HPDE6-E6E7 (cell line): ENCODE data around the gene EML6.

Experiments
- DNase-seq: peaks from one replicate; pipeline ENCODE4 v3.0.0; 2011; ENCODE audit warnings: missing footprints; ENCODE audit errors: extremely low spot score

The EML6 gene

DNA sequence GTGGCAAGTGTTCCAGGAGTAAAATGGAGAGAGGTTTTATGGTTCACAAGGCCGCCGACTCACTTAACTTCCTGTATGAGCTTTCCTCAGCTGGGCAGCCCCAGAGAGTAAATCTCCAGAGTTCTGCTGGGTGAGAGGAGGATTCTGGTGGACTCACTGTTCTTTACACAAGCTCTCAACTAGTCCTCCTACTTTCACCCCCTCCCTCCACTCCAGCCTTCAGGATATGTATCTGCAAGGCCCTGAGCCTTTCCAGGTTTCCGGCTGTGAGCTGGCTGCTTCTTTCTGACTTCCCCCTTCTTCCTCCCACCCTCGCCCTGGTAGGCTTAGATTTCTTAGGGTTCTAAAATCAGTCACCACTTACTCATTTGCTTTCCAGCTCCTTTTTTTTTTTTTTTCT is 34.0 kb downstream of the EML6 start:
- peak; percentile 41 for DNase-seq

DNA sequence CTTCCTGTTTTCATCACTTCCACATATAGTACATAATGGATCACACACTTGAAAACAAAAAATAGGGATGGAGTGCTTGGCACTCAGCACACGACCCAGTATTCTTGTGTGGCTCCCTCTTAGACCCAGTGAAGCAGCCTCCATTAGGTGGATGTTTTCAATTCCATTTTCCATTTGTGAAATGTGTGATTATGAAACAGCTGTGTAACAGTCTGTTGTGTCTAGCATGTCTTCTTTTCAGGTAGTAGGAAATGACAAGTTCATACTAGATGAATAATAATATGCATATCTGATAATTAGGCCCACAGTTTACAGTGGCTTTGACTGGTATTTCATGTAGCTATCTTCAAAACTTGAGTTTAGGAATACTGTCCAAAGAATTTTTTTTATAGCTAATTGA is 35.5 kb downstream of the EML6 start:
- no peak for DNase-seq

DNA sequence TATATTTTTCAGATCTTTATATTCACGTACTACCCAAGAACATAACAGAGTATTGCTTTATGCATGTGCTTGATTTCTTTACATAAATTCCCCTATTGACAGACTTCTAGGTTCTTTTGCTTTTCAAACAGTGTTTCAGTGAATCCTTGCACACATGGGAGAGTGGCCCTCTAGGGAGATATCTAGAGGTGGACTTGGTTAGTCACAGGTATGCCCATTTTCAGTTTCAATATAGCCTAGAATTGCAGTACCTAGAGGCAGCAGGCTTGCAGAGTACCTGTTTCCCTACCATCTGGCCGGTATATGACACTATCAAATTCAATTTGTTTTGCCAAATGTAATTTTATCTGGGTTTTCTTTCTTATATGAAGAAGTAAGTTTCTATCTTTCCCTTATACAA is 36.8 kb downstream of the EML6 start:
- DNase-seq: no peak

DNA sequence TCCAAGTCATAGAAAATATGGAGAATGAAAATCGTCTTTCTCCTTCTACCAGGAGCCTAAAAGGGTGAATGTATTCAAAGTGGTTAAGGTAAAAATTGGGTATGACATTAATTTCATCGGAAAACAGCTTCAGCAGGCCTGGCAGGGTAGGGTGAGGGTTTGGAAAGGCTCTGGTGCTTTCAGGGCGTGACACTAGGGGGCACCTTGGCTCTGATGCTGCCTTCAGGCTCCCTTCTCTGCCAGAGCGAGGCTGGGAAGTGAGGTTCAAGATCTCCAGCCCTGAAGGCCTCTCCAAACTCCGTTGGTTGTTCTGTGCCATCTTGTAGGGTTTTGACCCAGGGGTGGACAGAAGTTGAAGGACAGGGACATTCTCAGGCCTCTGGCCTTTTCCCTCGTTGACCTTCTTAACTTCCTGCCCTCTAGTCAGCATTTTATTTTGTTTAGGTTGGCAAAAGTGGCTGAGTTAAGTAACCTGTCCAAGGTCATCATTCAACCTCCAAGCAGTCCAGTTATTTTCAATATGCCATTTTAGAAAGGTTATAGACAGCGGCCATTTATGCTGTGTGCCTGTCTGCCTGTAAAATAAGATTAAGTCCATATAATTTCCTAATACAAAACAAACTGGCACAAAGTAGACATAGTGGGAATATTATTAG is 40.3 kb downstream of the EML6 start:
- DNase-seq: no peak

DNA sequence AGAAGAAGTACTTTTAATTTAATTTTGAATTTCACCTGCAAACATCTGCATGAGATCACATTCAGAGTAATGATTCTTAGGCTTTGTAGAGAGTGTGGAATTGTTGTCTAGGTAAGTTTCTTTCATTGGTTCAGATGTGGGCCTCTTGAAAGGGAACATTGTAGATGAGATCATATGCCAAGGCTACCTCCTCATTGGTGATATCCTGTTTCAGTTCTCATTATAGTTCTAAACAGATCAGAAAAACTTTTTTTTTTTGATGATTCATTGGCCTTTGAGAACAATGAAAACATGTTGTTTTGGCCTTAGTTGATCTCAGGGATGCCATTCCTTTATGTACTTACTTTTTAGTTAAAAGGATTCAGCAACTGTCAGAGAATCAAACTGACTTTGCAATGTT is 44.5 kb downstream of the EML6 start:
- peak; percentile 70 for DNase-seq

DNA sequence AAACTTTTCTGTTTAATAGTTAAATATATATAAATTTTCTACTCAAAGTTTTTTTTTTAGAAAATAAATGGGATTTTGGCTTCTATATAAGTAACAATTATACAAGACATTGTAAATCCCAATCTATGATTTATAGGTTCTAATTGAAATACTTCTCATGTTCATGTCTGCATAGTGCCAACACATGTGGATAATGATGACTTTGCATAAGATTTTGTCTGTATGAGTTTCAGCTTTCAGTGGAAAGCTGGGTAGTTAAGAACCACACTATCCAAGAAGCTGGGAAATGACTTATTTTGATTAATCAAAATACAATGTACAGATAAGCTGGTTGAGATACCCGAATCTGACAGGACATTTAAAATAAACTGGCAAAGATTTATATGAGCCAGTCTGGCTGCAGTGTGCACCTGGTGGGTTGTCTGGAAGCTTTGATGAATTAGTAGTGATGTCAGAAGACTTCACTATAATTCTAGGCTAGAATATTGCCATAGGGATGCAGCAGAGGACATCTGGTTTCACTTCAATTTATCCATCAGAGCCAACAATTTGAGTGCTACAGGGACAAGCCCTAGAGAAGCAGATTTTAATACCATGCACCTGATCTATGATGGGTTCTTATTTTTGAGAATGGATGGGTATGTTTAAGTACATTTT is 45.4 kb downstream of the EML6 start:
- no peak for DNase-seq

DNA sequence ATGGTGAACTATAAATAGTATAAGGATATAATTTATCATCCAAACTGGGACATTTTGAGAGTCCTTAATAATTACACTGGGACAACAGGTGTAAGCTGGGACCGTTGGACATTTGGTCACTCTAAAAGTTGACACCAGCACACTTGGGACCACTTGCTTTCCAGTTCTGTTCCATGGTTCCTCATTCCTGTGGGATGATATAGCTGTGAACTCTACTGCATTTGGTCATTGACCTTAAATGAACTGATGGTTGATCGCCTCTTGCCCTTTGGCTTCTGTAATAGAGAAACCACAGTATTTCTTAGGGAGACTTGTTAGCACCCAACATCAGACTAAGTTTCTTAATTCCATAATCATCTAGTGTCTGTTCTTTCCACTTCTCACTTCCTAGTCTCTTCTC is 46.7 kb downstream of the EML6 start:
- DNase-seq: no peak

DNA sequence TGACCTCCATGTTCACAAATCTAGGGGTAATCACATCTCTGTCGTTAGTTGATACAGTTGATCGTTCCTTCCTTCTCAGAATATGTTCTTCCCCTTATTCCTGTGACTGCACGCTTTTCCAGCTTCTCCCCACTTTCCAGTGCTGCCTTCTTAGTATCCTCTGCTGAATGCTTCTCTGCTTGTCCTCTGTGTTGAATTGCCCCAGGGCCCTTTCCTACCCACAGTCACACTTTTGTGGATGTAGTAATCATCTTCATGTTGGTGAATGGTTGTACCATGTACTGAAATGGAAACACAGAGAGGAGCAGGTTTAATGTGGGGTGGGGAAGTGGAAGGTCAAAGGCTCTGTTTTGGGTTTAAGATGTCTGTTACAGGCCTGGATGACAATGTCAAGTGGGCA is 47.2 kb downstream of the EML6 start:
- DNase-seq: no peak

DNA sequence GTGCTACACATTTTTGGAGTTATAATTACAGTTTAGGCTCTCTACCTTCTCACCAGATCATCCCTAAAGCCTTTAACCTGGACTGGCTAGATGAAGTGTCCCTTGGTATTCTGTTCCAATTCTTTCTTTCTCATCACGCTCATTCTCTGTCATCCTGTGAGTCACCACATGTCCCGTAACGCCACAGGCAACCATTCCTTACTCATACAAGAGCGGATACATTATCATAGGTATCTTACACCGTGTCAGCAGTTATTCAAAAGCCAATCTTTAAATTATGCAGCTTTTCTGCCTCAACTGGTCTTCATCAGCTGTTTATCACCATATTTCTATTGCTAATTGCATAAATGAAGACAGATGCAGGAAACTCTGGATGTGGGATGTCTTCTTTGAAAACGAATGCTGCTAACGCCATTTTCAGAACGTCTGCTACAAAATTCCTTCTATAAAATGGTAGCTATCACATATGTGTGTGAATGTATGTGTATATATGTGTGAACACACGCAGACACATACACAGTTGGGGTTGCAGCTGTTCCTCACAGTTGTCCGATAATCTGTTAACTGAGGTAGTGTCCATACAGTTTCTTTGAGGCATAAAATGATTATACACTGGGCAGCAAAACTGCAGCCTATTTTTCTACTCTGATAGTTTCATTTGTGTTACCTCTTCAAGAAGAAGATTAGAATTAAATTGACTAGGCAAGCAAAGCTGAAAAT is 47.9 kb downstream of the EML6 start:
- peak; percentile 44 for DNase-seq

DNA sequence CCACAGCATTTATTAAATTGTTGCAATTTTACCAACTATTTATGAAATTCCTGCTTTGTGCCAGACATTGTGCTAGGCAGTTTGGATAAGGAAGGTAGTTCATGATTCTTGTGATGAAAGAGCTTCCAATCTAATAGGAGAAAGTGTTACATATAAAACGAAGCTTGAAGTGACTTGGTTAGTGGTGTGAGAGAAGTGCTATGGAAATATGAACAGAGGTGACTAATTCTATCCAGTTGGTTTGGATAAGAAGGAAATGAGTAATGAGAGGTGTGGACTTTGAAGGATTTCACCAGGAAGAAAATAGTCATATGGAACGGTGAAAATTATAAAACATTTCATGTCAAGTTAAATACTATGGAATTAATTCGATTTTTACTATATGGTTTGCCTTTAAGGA is 48.6 kb downstream of the EML6 start:
- DNase-seq: peak; percentile 56

DNA sequence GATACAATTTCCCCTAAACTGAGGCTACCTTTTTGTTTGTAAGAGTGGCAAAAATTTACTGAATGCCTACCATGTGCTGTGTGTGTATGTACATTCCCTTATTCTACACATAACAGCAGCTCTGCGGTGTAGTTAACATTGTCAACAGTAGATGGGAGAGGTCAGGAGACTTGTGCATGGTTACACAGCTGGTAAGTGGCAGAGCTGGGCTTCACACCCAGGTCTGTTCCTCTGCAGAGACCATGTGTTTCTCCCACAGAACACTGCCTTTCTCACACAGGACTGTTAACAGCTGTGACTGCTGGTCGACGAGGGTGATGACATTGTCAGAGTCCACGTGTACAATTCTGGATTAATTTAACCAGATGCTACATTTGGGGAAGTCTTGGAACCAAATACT is 49.1 kb downstream of the EML6 start:
- no peak for DNase-seq

DNA sequence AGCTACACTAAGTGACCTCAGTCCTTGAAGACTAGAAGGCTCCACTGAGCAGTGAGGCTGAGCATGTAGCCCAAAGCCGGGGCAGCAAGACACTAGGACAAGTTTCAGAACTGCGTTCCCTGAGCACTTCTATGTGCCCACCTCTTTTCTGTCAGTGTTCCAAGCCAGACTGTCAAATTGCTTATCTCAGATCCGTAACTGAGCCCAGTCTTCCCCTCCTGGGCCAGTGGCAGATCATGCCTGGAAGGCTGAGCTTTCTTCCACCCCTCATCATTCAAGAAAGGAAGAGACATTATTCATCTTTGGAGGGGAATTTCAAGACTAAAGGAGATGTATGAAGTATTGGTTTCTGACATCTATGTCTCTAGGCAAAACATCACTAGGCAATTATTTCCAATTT is 49.8 kb downstream of the EML6 start:
- no peak for DNase-seq

DNA sequence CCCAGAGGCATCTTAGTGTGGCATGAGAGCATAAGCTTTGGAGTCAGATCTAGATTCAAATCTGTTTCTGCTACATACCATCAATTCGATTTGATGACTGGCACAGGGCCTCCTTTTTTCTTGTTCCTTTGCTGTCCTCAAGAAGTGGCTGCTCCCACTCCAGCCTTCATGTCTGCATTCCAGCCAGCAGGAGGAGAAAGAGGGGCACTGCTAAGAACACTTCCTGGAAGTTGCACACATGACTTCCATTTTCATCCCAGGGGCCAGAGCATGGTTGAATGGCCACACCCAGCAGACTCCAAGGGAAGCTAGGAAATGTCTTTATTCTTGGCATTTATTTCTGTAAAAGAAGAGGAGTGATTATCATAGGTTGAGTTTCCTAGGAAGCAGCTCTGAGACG is 50.4 kb downstream of the EML6 start:
- DNase-seq: no peak

DNA sequence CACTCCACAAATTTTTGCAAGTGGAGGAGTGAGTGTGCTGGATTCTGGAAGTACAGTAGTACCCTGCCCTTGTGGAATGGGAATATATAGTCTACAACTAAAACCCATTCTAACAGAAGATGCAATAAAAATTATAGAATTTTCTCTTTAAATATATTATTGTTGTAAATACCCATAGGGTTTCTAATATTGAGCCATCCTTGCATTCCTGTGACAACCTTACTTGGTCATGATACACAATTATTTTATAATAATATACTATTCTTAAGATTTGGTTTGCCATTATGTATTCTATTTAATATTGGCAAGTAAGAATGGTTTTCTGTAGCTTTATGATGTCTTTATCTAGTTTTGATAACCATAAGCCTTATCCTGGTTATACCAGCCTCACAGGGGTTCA is 52.2 kb downstream of the EML6 start:
- no peak for DNase-seq

DNA sequence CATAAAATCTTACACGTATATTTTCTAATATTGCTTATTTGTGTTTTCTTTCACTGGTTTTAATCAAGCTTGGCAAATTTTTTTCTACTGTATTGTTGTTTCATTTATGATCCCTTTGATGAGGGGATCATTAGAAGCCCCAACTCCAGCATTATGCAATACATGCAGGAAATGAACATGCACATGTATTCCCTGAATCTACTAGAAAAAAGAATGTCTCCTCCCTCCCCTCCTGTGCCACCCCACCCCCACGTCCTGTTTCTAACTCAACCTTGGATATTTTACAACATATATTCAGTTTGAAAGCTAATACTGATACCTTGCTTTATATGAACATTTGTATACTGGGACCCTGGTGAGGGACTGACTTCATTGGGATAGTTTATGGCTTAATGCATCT is 53.0 kb downstream of the EML6 start:
- DNase-seq: no peak

DNA sequence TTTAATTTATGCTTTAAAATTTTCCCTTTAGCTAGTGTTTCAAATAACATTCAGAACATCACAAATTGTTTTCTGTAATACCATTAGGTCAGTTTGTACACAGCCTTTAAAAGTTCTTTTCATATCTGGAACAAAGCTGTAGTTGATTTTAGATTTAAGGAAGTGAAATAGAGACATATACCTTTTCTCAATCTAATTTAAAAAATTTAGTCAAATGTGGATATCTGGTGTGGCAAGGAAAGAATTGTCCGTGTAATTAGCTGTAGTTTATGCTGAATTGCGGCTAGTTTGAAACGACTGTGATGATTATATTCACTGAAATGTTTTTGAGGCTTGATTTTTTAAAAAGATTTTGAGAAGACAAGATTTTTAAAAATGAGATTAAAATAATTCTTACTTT is 59.9 kb downstream of the EML6 start:
- no peak for DNase-seq

DNA sequence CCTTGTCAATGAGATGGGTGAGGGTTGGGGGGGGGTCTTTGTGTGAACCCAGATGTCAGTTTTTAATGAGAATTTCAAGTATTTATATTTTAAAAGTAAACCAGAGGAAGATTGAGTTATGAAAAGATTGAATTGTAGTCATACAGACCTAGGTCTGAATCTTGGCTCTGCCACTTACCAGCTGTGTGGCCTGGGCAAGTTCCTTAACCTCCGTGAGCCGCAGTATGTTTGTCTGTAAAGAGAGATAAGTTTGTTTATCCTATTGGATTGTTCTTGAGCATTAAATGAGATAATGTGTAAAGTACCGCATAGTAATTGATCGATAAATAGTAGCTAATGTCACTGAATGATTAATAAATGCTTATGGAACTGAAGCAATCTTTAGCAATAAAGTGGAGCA is 63.8 kb downstream of the EML6 start:
- no peak for DNase-seq

DNA sequence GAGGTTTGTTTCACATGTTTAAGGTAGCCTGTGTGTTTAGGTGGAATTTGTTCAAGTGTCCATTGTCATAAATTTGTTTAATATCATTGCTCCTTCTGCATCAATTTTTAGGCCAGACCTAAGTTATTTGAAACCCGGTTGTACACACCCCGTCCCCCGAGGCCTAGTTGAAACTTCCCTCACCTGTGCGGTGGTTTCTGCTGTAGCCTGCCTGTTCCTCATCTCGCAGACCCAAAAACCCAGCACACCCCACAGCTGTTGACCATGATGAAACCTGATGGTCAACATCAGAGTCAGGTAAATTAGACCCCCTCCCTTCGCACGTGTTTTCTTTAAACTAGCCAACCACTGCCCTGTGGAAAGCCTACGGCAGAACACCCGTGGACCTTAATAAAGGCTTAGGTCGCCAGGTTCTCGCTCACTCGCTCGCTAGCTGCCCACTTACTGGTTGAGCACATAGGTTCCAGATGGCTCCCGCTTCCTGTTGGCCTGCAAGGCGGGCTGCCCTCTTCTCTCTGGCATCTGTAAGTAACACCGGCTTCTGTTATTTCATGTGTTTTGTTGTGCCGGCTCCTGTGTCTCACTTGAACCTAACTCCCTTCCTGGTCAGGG is 64.4 kb downstream of the EML6 start:
- DNase-seq: no peak

DNA sequence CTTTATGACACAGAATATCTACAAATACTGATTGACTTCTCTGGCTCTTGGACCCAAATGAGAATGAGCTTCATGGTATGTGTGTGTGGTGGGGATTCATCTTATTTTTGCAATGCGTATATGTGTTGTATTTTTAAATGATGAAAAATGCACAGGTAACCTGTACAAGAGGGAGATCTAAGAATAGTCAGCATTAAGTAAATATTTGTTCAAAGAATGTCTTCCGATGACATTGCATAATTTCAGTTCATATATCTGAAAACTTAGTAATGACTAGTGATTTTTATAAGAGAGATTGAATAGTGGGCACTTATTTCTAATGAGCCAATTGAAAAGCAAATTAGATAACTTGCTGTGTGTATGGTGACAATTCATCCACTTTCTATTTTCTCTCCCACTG is 66.4 kb downstream of the EML6 start:
- no peak for DNase-seq

DNA sequence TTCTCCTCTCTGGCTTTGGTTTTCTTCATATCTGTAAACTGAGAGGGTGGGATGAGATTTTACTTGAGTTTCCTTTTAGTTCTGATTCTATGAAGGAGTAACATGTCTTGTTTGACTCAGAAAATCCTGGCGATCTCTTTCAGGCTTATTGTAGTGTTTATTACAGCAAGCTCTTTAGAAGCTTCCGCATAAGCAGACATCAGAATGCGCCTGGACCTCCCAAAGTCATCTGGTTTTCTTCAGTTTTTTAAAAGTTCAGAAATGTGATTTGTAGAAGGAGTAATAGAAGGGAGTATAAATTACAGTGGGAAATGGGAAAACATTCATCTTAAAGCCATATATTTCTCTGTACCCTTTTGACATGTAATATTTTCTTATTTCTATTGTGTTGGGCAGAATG is 68.4 kb downstream of the EML6 start:
- DNase-seq: no peak

DNA sequence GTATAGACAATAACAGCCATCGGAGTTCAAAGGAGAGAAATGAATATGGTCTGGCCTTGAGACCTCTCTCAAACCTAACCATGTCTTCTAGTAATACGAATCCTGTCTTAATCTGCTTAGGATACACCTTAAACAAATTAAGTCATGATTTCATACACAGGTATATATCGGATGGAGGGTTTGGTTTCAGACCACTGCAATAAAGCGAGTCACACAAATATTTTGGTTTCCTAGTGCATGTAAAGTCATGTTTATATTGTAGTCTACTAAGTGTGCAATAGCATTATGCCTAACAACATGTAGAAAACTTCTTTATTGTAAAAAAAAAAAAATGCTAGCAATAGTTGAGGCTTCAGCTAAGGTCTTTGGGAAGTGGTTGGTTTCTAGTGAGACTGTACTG is 73.8 kb downstream of the EML6 start:
- no peak for DNase-seq

DNA sequence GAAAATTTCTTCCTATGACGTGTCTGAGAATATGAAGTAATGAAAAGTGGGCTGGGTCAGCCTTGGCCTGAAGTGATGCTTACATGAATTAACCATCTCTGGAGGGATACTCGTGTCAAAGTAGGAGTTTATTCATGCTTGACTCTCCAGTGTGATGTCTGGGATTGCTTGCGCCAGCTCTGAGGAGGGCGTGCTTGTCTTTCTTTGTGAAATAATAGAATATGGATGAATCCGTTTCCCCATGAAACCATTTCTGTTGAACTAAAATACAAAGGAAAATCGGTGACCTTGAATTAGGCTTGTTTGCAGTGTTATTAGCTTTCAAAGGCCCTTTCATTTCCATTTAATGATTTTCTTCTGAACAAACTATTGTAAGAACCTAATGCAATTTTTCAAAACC is 77.9 kb downstream of the EML6 start:
- no peak for DNase-seq
